Suprapubic skin (tissue), 3 donors: ENCODE measurements around the gene NADSYN1.

Experiments used
- EP300 ChIP-seq: sonication (generic); formaldehyde crosslinking; IDR thresholded peaks from one replicate; pipeline ENCODE4 v1.6.1; 2017; ENCODE audit warnings: antibody characterized with exemption
- POLR2A ChIP-seq, 2 donors: fragments of 450-650 bp; IDR thresholded peaks; one replicate each; pipeline ENCODE4 v1.6.1; 2017; ENCODE audit warnings: antibody characterized with exemption in 2 of 2, mild to moderate bottlenecking in 2 of 2, moderate library complexity in 2 of 2
- TF ChIP-seq, protein P1 (sequence below), 2 donors: fragments of 200-600 bp in 1 of 2; fragments of 450-650 bp in 1 of 2; sonication (generic) in 1 of 2; IDR thresholded peaks; one replicate each; pipeline ENCODE4 v1.5.1; 2016 to 2019; ENCODE audit warnings: antibody characterized with exemption in 2 of 2, mild to moderate bottlenecking in 1 of 2, moderate library complexity in 1 of 2

DNA sequence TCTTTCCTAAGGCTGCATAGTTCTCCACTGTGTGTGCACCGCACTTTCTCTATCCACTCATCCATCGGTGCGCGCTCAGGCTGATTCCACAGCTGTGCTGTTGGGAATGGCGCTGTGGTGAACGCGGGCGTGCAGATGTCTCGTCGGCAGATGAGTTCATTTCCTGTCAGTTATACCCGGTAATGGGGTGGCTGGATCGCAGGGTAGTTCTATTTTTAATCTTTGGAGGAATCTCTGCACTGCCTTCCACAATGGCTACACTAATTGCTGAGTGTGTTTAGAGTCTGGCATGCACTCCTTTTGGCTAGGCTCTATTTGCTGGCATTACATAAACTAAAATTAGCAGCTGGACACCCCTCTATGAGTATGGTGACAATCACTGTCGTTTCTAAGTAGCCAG, 46.1 kb downstream of the NADSYN1 start:
- TF ChIP-seq, protein P1, sequence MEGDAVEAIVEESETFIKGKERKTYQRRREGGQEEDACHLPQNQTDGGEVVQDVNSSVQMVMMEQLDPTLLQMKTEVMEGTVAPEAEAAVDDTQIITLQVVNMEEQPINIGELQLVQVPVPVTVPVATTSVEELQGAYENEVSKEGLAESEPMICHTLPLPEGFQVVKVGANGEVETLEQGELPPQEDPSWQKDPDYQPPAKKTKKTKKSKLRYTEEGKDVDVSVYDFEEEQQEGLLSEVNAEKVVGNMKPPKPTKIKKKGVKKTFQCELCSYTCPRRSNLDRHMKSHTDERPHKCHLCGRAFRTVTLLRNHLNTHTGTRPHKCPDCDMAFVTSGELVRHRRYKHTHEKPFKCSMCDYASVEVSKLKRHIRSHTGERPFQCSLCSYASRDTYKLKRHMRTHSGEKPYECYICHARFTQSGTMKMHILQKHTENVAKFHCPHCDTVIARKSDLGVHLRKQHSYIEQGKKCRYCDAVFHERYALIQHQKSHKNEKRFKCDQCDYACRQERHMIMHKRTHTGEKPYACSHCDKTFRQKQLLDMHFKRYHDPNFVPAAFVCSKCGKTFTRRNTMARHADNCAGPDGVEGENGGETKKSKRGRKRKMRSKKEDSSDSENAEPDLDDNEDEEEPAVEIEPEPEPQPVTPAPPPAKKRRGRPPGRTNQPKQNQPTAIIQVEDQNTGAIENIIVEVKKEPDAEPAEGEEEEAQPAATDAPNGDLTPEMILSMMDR (IDR thresholded peaks at IDR 0.05), result no peak
- TF ChIP-seq POLR2A (IDR thresholded peaks at IDR 0.05), result no peak
- no peak for TF ChIP-seq EP300
